HG03575 (cell line): ENCODE data around the gene CENPVL1.
"Not testable (repeated sequence)": the region's sequence is repeated elsewhere in the genome, so short reads cannot be mapped to it uniquely, and the experiment has no call there.

Experiments used
- ATAC-seq: cut with Tn5 transposase; IDR thresholded peaks from one replicate; pipeline ENCODE4 v1.9.1; 2021; ENCODE audit not compliant: unreplicated experiment, insufficient number of reproducible peaks, low FRiP score; ENCODE audit errors: extremely low read depth

Gene CENPVL1

DNA sequence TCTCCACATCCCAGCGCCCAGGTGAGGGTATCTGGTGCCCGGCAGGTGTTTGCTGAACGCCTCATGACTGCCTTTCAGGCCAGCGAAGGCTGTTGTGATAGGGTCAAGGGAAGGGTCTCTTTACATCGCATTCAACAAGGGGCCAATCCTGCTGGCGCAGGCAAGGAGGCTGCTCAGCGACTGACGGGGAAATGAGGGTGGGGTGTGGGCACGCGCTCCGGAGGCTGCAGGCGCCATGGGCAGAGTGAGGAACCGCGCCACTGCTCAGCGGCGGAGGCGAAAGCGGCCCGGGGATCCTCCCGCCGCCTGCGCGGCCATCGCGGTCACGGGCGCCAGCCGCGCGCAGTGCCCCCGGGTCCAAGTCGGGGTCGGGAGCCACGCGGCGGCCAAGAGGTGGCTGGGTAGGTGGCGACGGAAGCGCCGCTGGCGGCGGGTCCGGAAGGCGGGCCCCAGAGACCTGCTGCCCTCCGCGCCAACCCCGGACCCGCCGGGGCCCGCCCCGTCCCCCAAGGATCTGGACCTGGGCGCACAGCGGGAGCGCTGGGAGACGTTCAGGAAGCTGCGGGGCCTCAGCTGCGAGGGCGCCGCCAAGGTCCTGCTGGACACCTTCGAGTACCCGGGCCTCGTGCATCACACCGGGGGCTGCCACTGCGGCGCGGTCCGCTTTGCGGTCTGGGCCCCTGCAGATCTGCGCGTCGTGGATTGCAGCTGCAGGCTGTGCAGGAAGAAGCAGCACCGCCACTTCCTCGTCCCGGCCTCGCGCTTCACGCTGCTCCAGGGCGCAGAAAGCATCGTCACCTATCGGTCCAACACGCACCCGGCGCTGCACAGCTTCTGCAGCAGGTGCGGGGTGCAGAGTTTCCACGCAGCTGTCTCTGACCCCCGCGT lies at the start of gene CENPVL1:
TSS of gene CENPVL1 (plus strand) at position 236 of the 888 bp plus-strand sequence. CDS start at position 236, 0 bp downstream.
- ATAC-seq, result not testable (repeated sequence)

DNA sequence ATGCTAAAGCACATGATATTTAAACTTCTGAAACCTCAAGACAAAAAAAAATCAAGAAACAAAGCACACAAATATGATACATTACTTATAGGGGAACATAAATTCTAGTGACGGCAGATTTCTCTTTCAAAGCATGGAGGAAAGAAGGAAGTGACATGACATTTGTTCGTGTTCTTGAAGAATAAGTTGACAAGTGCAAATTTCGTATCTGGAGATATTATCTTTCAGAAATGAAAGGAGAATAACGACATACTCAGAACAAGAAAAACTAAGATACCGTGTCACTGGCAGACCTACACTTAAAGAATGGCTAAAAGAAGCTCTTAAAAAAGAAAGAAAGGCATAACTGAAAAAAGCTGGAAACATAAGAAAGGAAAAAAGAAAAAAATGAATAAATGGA lies 44.3 kb upstream of the CENPVL1 start:
- ATAC-seq, result no peak

DNA sequence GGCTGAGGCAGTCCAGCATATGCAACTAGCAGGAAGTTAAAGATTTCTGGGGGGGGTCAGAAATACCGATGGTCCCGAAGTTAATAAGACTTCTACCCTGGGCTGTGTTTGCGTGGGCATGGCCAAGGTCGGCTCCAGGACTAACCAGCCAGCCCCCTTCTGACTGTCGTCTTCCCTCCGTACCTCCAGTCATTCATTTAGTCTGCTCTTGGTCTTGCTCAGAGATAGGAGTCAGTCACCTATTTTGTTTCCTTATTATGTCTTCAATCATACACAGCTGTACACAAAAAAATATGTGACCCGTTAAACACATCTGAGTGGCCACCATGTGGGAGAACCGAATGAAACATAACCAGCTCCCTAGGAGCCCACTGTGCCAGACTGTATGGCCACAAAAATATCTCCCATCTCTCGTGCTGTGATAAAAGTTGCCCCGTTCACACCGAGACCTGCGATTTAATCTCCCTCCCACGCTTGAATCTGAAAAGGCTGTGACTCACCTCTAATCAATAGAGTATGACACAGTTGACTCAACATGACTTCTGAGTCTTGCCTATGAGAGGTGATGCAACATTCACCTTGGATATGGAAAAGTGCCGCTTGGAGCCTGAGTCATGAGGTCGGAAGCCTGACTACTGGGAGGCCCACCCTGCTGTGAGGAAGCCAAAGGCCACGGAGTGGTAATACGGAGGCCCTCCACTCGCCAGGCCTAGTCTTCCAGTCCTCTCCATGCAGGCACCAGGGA lies 30.5 kb upstream of the CENPVL1 start:
- ATAC-seq, result not testable (repeated sequence)

DNA sequence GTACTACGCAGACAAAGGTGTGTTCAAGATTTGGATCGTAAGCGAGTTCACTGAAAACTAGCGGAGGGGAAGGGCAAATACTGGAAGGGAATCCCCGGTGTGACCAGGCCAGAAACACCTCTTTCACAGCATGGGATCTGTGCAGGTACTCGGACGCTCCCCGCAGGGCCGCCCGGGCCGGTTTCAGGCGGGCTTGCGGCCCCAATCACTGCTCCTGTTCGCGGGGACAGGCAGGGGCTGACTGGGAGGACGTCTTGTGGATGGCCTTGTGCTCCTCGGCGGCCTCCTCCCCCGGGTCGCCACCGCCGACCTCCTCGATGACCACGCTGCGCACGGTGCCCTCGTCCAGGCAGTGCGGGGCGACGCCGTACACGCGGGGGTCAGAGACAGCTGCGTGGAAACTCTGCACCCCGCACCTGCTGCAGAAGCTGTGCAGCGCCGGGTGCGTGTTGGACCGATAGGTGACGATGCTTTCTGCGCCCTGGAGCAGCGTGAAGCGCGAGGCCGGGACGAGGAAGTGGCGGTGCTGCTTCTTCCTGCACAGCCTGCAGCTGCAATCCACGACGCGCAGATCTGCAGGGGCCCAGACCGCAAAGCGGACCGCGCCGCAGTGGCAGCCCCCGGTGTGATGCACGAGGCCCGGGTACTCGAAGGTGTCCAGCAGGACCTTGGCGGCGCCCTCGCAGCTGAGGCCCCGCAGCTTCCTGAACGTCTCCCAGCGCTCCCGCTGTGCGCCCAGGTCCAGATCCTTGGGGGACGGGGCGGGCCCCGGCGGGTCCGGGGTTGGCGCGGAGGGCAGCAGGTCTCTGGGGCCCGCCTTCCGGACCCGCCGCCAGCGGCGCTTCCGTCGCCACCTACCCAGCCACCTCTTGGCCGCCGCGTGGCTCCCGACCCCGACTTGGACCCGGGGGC lies 28.2 kb upstream of the CENPVL1 start:
- ATAC-seq, result not testable (repeated sequence)

DNA sequence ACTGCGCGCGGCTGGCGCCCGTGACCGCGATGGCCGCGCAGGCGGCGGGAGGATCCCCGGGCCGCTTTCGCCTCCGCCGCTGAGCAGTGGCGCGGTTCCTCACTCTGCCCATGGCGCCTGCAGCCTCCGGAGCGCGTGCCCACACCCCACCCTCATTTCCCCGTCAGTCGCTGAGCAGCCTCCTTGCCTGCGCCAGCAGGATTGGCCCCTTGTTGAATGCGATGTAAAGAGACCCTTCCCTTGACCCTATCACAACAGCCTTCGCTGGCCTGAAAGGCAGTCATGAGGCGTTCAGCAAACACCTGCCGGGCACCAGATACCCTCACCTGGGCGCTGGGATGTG lies 27.6 kb upstream of the CENPVL1 start, which contains the start of gene CENPVL2:
TSS of gene CENPVL2 (minus strand) at position 112 of the 343 bp plus-strand sequence. CDS start at position 112, 0 bp downstream.
- ATAC-seq, result not testable (repeated sequence)

DNA sequence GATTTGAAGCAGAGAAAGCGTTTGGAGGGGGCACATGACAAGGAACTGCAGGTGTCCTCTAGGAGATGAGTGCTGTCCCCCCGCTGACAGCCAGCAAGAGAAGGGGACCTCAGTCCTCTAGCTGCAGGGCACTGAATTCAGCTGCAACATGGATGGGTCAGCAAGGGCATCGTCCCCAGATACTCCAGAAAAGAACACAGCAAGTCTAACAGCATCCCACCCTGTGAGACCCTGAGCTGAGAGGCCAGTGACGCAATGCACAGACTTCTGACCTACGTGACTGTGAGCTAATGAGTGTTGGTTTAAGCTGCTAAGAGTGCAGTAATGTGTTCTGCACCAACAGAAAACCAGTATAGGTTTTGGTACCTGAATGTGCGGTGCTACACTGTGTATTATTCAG lies 16.1 kb upstream of the CENPVL1 start:
- no peak for ATAC-seq

DNA sequence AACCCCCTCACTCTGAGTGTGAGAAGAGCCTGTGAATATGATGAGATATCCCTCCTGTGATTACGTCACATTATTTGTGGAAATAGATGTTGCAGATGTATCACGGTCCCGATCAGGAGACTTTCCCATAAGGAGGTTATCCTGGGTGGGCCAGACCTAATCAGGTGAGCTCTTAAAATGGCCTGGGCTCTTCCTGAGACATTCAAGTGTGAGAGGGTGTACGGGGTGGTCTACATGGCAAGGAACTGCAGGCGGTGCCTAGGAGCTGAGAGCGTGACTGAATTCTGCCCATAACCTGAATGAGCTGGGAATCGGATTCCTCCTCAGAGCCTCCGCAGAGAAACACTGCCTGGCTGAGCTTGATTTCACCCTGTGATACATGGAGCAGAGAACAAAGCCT lies 12.9 kb upstream of the CENPVL1 start:
- ATAC-seq, result no peak

DNA sequence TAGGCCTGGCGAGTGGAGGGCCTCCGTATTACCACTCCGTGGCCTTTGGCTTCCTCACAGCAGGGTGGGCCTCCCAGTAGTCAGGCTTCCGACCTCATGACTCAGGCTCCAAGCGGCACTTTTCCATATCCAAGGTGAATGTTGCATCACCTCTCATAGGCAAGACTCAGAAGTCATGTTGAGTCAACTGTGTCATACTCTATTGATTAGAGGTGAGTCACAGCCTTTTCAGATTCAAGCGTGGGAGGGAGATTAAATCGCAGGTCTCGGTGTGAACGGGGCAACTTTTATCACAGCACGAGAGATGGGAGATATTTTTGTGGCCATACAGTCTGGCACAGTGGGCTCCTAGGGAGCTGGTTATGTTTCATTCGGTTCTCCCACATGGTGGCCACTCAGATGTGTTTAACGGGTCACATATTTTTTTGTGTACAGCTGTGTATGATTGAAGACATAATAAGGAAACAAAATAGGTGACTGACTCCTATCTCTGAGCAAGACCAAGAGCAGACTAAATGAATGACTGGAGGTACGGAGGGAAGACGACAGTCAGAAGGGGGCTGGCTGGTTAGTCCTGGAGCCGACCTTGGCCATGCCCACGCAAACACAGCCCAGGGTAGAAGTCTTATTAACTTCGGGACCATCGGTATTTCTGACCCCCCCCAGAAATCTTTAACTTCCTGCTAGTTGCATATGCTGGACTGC lies 2.8 kb downstream of the CENPVL1 start:
- ATAC-seq, result not testable (repeated sequence)

DNA sequence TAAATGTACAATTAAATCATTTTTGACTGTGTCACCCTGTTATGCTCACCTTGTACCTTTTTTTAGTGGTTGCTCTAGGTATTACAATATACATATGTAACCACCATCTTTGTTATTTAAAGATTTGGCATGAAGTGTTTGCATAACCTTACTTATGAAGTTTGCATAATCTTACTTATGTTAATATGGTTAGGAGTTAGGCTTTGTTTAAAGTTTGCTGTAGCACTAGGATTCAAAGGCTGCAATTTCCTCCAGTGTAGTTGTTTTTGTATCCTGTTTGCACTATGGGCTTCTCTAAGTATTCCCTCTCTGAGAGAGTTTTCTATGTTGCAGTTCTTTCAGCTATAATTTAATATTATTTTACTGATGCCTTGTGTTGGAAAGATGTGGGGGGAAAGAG lies 17.9 kb downstream of the CENPVL1 start:
- no peak for ATAC-seq

DNA sequence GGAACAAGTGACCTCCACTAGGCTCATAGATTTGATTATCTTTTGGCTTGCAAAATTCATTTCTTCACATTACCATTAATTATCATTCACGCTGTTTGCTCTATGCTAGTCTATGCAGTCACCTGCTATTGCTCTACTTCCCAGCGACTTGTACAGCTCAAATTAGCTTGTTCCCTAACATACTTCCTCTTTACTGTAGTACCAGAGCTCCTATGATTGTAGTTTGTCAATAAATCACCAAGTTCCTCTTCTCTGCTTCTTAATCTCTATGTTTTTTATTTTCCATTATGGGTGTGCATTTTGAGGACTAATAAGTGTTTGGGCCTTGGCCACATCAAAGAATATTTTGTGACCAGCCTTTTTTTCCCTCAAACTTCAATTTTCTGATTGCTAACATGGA lies 26.8 kb downstream of the CENPVL1 start:
- ATAC-seq, result no peak

DNA sequence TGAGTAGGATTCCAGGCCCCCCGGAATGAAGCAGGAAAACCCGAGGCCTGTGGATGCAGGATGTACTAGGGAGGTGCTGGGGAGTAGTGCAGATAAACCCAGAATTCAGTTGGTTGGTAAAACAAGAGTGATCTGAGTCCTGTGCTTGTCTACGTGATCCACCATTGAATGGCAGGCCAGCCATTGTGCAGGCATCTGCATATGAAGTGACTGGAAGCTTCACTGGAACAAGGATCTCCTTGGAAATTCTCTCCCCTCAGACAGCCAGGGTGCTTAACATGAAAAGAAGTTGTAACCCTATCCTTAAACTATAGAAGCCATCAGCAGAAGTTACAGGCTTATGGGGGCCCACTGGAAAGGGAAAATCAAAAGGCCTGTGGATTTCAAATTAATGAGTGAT lies 32.3 kb downstream of the CENPVL1 start:
- ATAC-seq, result no peak

DNA sequence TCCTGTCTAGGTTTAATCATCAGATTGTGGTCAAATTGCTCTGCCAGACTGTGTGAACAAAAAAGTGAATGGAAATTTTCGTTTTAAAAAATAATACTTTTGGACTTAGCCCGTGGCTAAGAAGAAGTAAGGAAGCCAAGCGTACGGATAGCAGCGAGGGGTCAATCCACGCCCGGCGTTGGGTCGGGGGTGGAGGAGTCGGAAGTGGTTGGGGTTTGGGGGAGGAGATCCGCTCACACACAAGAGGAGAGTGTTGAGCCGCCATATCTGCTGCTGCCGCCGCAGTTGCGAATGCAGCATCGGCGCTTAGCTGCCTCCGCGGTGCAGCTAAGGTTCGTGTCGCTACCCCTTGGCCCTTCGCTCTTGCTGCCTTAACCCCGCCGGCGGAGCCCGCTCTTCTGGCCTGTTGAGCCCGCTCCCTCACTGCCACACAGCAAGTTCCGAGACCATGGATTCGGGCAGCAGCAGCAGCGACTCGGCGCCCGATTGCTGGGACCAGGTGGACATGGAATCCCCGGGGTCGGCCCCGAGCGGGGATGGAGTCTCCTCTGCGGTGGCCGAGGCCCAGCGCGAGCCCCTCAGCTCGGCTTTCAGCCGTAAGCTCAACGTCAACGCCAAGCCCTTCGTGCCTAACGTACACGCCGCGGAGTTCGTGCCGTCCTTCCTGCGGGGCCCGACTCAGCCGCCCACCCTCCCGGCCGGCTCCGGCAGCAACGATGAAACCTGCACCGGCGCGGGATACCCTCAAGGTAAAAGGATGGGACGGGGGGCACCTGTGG lies 33.1 kb downstream of the CENPVL1 start, which contains the start of gene GSPT2:
TSS of gene GSPT2 (plus strand) at position 264 of the 779 bp plus-strand sequence. CDS start at position 449, 185 bp downstream.
- peak; percentile 64 for ATAC-seq

DNA sequence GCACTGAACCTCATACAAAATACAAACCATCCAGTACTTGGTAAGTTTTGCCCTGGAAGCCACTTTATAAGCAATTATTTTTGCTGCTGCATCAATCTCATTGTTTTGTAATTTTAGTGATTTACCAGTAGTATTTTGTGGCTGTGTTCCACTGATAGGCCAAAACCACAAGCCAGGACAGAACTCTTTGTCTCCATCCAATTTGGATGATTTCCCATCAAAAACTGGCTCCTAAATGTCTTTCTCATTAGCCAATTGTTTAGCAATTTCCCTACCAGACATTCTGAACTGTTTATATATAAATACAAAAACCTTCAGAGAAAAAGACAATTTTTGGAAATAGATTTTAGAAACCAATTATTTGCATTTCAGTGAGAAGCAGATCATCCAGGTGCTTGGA lies 37.4 kb downstream of the CENPVL1 start:
- ATAC-seq, result no peak

DNA sequence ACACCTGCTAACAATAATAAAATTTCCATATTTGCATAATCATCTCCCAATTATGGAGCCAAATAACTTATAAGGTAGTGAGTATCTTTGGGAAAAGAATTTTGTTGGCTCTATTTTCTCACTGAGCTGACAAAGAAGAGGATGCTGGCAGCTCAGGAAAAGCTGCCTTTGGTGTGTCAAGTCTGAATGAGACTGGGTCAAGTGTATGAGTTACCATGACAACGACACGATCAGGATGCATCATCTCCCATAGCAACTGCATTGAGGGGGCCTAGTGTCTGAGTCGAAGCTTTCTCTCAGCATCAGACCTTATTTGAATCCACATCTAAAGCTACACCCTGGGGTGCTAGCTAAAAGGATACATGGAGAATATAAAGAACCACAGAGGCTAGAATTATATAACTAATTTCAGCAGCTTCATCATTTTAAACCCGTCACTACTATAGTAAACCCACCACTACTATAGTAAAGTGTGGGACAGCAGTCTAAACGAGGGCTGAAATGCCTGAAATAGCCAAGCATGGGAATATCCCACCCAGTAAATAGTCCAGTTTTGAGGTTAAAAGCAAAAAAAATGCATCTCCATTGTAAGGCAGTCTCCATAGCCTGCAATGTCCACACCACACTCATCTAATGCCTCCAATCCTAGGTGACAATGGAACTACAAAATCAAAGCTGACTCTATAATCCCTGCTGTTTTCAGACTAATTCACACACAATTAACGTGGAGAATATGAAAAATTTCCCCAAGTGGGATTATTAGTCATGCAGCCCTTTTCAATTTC lies 48.9 kb downstream of the CENPVL1 start:
- no peak for ATAC-seq

DNA sequence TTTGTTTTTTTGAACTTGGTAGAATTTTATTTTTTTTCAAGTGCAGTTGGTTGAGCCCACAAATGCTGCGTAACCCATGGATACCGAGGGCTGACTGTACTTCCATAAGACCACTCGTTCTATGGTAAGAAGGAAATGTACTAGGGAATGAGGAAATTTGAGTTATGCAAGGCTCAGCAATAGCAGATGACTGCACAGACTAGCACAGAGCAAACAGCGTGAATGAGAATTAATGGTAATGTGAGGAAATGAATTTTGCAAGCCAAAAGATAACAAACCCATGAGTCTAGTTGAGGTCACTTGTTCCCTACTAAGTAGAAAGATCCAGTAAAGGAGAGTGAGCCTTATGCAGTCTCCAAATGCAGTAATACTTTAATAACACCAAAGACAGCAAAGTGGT lies 50.3 kb downstream of the CENPVL1 start:
- no peak for ATAC-seq
